ENCODE results near the gene NDUFS2.

NDUFS2 gene

DNA sequence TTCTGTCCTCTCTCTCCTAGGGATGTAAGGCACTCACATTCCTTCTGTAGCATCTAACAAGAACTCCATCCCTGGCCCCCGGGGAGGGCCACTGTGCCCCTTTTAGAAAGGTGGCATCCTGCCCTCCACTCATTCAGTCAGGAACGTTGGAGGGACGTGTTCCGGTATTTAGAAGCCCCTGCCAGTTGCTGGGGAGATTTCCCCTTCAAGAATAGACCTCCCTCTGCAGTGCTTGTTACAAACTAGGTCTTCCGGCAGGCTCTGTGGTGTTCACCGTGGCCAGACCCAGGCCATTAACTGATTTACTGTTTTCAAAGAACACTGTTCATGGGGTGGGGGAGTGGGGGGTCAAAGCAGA, 57.2 kb downstream of the NDUFS2 start:
- ATAC-seq: no peak; the same call in 2 of the 3 replicates
- TF ChIP-seq TCF4 (CRISPR knock-in tag; IDR thresholded peaks at IDR 0.05; ENCODE audit: borderline replicate concordance) (no peak), ESRRG (CRISPR knock-in tag; IDR thresholded peaks at IDR 0.05) (no peak), ZNF70 (CRISPR knock-in tag; IDR thresholded peaks at IDR 0.05) (no peak), POU6F1 (CRISPR knock-in tag; IDR thresholded peaks at IDR 0.05; ENCODE audit: borderline replicate concordance, low read depth) (no peak), ARNTL (CRISPR knock-in tag; IDR thresholded peaks at IDR 0.05; ENCODE audit: borderline replicate concordance, low read depth) (no peak), ZFP3 (CRISPR knock-in tag; IDR thresholded peaks at IDR 0.05) (no peak), CREB5 (CRISPR knock-in tag; IDR thresholded peaks at IDR 0.05; ENCODE audit: low read depth) (no peak), TOX (CRISPR knock-in tag; IDR thresholded peaks at IDR 0.05; ENCODE audit: borderline replicate concordance) (no peak), CSDC2 (CRISPR knock-in tag; IDR thresholded peaks at IDR 0.05) (no peak), SNAI2 (CRISPR knock-in tag; IDR thresholded peaks at IDR 0.05) (no peak), BACH2 (CRISPR knock-in tag; IDR thresholded peaks at IDR 0.05; ENCODE audit: borderline replicate concordance) (no peak), ZFP30 (CRISPR knock-in tag; IDR thresholded peaks at IDR 0.05) (no peak), OSR1 (CRISPR knock-in tag; IDR thresholded peaks at IDR 0.05) (no peak), ZC3H10 (CRISPR knock-in tag; IDR thresholded peaks at IDR 0.05) (no peak), ISL1 (CRISPR knock-in tag; IDR thresholded peaks at IDR 0.05) (no peak), GLIS3 (CRISPR knock-in tag; IDR thresholded peaks at IDR 0.05) (no peak), PPARA (CRISPR knock-in tag; IDR thresholded peaks at IDR 0.05; ENCODE audit: borderline replicate concordance) (no peak)
- TF ChIP-seq, protein P1, sequence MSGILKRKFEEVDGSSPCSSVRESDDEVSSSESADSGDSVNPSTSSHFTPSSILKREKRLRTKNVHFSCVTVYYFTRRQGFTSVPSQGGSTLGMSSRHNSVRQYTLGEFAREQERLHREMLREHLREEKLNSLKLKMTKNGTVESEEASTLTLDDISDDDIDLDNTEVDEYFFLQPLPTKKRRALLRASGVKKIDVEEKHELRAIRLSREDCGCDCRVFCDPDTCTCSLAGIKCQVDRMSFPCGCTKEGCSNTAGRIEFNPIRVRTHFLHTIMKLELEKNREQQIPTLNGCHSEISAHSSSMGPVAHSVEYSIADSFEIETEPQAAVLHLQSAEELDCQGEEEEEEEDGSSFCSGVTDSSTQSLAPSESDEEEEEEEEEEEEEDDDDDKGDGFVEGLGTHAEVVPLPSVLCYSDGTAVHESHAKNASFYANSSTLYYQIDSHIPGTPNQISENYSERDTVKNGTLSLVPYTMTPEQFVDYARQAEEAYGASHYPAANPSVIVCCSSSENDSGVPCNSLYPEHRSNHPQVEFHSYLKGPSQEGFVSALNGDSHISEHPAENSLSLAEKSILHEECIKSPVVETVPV (CRISPR knock-in tag; IDR thresholded peaks at IDR 0.05): no peak
- TF ChIP-seq, protein P2, sequence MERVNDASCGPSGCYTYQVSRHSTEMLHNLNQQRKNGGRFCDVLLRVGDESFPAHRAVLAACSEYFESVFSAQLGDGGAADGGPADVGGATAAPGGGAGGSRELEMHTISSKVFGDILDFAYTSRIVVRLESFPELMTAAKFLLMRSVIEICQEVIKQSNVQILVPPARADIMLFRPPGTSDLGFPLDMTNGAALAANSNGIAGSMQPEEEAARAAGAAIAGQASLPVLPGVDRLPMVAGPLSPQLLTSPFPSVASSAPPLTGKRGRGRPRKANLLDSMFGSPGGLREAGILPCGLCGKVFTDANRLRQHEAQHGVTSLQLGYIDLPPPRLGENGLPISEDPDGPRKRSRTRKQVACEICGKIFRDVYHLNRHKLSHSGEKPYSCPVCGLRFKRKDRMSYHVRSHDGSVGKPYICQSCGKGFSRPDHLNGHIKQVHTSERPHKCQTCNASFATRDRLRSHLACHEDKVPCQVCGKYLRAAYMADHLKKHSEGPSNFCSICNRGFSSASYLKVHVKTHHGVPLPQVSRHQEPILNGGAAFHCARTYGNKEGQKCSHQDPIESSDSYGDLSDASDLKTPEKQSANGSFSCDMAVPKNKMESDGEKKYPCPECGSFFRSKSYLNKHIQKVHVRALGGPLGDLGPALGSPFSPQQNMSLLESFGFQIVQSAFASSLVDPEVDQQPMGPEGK (CRISPR knock-in tag; IDR thresholded peaks at IDR 0.05; ENCODE audit: borderline replicate concordance): no peak
- TF ChIP-seq, protein P3, sequence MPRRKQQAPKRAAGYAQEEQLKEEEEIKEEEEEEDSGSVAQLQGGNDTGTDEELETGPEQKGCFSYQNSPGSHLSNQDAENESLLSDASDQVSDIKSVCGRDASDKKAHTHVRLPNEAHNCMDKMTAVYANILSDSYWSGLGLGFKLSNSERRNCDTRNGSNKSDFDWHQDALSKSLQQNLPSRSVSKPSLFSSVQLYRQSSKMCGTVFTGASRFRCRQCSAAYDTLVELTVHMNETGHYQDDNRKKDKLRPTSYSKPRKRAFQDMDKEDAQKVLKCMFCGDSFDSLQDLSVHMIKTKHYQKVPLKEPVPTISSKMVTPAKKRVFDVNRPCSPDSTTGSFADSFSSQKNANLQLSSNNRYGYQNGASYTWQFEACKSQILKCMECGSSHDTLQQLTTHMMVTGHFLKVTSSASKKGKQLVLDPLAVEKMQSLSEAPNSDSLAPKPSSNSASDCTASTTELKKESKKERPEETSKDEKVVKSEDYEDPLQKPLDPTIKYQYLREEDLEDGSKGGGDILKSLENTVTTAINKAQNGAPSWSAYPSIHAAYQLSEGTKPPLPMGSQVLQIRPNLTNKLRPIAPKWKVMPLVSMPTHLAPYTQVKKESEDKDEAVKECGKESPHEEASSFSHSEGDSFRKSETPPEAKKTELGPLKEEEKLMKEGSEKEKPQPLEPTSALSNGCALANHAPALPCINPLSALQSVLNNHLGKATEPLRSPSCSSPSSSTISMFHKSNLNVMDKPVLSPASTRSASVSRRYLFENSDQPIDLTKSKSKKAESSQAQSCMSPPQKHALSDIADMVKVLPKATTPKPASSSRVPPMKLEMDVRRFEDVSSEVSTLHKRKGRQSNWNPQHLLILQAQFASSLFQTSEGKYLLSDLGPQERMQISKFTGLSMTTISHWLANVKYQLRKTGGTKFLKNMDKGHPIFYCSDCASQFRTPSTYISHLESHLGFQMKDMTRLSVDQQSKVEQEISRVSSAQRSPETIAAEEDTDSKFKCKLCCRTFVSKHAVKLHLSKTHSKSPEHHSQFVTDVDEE (CRISPR knock-in tag; IDR thresholded peaks at IDR 0.05): no peak

DNA sequence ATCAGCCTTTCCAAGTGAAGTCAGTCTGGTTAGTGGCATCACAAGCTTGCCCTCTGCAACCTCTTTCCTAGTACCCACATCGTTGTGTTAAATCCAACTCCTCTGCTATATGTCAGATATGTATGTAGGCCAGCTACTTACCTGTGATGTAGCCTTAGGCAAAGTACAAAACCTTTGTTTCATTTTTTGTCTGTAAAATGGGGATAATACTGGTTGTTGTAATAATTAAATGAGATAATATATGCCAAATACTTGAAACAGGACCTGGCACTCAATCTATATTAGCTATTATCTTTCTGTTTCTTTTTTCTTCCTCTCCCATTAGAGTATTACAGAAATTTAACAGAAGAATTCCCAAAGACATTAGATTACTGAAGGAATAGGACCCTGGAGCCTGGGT, 57.6 kb downstream of the NDUFS2 start:
- TF ChIP-seq, protein P1 (CRISPR knock-in tag; IDR thresholded peaks at IDR 0.05): no peak
- TF ChIP-seq ZFP3 (CRISPR knock-in tag; IDR thresholded peaks at IDR 0.05) (no peak), PPARA (CRISPR knock-in tag; IDR thresholded peaks at IDR 0.05; ENCODE audit: borderline replicate concordance) (no peak), ISL1 (CRISPR knock-in tag; IDR thresholded peaks at IDR 0.05) (no peak), TOX (CRISPR knock-in tag; IDR thresholded peaks at IDR 0.05; ENCODE audit: borderline replicate concordance) (no peak)
- ATAC-seq: no peak

Data from SK-N-SH treated with all-trans-retinoic acid at 6 μM for 48 hours (cell line).